Colonic mucosa (tissue), 4 donors: ENCODE data around the gene MARK3. TPM values are rescaled to one million over a fixed set of nuclear protein-coding genes. Genes with fewer than 3 reads are reported as not detected.
A peak's percentile ranks its signal among the peaks of the same experiment; 100 is the strongest.

Experiments
- DNase-seq: peaks from one replicate; pipeline ENCODE4 v3.0.0-alpha.2; 2020
- H3K27ac ChIP-seq: fragments of 200-600 bp; one replicate; pipeline ENCODE4 v1.8.0; 2021
- H3K27me3 ChIP-seq: fragments of 200-600 bp; one replicate; pipeline ENCODE4 v1.8.0; 2021
- H3K36me3 ChIP-seq: fragments of 200-600 bp; one replicate; pipeline ENCODE4 v1.8.0; 2021
- H3K4me1 ChIP-seq: fragments of 200-600 bp; one replicate; pipeline ENCODE4 v1.8.0; 2021; ENCODE audit warnings: mild to moderate bottlenecking
- H3K4me3 ChIP-seq: fragments of 200-600 bp; one replicate; pipeline ENCODE4 v1.8.0; 2021
- H3K9ac ChIP-seq, 2 donors: one replicate each; pipeline ENCODE4 v1.7.0; 2013; ENCODE audit warnings: control low read depth in 2 of 2, low read depth in 2 of 2, low read length in 2 of 2
- H3K9me3 ChIP-seq: fragments of 200-600 bp; one replicate; pipeline ENCODE4 v1.8.0; 2021
- intact Hi-C: fragments of 100-400 bp; cut with DNase I; formaldehyde crosslinking; loops from one replicate; pipeline ENCODE4 v1.14.1; 2022
- total RNA-seq, 2 donors: library from RNA; stranded (reverse); fragmentation: NEBNext Ultra II Directional in 1 of 2; extraction: Animal tissue kit (Norgen Biotek cat#: 25700) in 1 of 2; gene quantifications; one replicate each; pipeline ENCODE4 v1.2.1, GENCODE V29; 2021
- TF ChIP-seq, protein P1 (sequence below): fragments of 200-600 bp; IDR thresholded peaks from one replicate; pipeline ENCODE4 v1.8.0; 2022; ENCODE audit warnings: antibody characterized with exemption, mild to moderate bottlenecking
- donor health status: healthy.
- donor health status: DM: no; HTN: no; CAD: no.
- donor health status: DM: no; HTN: no; CAD: no.

Gene MARK3
- 10 to 100 TPM; 52.5 to 63.6 TPM for total RNA-seq

DNA sequence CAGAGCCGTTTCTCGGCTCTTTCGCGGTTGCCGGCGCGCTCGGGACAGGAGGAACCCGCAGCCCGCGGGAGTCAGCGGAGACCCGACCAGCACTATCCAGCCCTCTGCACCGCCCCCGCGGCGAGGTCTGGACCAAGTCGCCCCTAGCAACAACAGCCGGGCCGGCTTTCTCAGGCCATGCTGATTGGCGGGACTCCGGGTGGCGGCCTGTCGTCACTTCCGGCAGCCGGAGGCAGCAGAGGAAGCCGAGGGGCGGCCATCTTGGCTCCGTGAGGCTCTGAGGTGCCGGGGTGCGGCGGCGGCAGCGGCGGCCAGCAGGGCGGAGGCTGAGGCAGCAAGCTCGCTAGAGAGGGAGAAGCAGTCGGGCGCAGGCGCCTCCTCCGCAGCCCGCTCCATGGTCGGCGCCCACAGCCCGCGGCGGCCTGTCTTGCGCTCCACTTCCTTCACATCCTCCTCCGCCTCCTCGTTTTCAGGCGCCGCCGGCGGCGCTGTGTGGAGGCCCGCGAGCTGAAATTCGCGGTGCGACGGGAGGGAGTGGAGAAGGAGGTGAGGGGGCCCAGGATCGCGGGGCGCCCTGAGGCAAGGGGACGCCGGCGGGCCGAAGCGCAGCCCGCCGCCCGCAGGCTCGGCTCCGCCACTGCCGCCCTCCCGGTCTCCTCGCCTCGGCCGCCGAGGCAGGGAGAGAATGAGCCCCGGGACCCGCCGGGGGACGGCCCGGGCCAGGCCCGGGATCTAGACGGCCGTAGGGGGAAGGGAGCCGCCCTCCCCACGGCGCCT is at the start of gene MARK3:
Gene MARK3 (plus strand): TSS at position 264 of the 777 bp plus-strand sequence. CDS start 615 bp downstream, outside the sequence.
- peak within 1 kb of the TSS; percentile 90 to 97 for H3K9ac ChIP-seq
- peak within 1 kb of the TSS; percentile 99 for H3K27ac ChIP-seq
- H3K36me3 ChIP-seq = no peaks in the 10 kb centered on the region
- TF ChIP-seq, protein P1, sequence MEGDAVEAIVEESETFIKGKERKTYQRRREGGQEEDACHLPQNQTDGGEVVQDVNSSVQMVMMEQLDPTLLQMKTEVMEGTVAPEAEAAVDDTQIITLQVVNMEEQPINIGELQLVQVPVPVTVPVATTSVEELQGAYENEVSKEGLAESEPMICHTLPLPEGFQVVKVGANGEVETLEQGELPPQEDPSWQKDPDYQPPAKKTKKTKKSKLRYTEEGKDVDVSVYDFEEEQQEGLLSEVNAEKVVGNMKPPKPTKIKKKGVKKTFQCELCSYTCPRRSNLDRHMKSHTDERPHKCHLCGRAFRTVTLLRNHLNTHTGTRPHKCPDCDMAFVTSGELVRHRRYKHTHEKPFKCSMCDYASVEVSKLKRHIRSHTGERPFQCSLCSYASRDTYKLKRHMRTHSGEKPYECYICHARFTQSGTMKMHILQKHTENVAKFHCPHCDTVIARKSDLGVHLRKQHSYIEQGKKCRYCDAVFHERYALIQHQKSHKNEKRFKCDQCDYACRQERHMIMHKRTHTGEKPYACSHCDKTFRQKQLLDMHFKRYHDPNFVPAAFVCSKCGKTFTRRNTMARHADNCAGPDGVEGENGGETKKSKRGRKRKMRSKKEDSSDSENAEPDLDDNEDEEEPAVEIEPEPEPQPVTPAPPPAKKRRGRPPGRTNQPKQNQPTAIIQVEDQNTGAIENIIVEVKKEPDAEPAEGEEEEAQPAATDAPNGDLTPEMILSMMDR = no peak
- no peaks in the 10 kb centered on the region for H3K27me3 ChIP-seq
- H3K4me1 ChIP-seq = peaks cover 3% of the 10 kb centered on the region
- peak within 1 kb of the TSS; percentile 87 for H3K4me3 ChIP-seq
- peak; percentile 97 for DNase-seq
- intact Hi-C loops = loop anchor here (10.0 kb wide), 1 partner anchor 51 kb away; the partner anchor contains the start of gene EIF5
- H3K9me3 ChIP-seq = no peaks in the 10 kb centered on the region

DNA sequence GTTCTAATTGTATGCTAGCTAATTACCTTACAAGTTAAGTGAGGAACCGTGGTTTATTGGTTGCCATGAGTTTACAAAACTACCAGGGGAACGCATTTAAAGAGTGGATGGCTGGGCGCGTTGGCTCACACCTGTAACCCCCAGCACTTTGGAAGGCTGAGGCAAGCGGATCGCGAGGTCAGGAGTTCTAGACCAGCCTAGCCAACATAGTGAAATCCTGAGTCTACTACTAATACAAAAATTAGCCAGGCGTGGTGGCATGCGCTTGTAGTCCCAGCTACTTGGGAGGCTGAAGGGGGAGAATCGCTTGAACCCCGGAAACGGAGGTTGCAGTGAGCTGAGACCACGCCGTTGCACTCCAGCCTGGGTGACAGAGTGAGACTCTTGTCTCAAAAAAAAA is 49.0 kb upstream of the MARK3 start:
- intact Hi-C loops = loop anchor here (10.0 kb wide), 1 partner anchor 49 kb away; the partner anchor contains the start of gene MARK3
- Histone ChIP-seq H3K9ac (no peak overlapping the region), H3K36me3 (peaks cover 34% of the 10 kb centered on the region), H3K27ac (no peak overlapping the region), H3K4me3 (no peak overlapping the region), H3K27me3 (no peaks in the 10 kb centered on the region), H3K9me3 (no peaks in the 10 kb centered on the region), H3K4me1 (peaks cover 6% of the 10 kb centered on the region)
- DNase-seq = no peak
- TF ChIP-seq, protein P1 = no peak

DNA sequence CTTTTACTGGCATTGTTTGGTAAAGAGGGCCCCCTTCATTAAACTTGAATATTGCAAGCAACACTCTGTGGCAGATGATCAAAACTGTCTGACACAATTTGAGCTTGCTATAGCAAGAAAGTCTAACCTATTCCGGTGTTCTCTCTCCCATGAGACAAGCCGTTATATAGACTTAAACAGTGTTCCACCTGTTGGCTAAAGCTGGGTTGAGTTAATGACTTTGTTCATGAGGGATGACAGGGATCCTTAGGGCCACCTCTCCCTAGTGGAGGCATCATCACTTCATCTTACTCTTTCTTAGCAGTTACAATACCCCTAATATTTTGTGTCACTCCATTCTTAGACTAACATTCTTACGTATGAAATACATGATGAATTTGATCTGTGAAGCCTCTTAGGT is 47.4 kb upstream of the MARK3 start:
- Histone ChIP-seq H3K27ac (no peak overlapping the region), H3K27me3 (no peaks in the 10 kb centered on the region), H3K9me3 (no peaks in the 10 kb centered on the region), H3K36me3 (peaks cover 46% of the 10 kb centered on the region), H3K4me1 (peaks cover 6% of the 10 kb centered on the region), H3K4me3 (no peak overlapping the region), H3K9ac (no peak overlapping the region)
- intact Hi-C loops = loop anchor here (10.0 kb wide), 1 partner anchor 47 kb away; the partner anchor contains the start of gene MARK3
- DNase-seq = no peak
- TF ChIP-seq, protein P1 = no peak

DNA sequence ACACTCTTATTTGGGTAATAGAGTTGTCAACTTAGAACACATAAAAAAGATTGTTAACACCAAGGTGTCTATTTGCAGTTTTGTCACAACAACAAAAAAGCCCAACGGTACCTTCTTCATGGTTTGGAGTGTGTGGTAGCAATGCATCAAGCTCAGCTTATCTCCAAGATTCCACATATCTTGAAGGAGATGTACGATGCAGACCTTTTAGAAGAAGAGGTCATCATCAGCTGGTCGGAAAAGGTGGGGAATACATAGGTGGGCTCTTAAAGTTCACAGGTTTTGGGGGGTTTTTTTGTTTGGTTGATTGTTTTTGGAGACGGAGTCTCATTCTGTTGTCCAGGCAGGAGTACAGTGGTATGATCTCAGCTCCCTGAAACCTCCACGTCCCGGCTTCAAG is 45.7 kb upstream of the MARK3 start:
- Histone ChIP-seq H3K27ac (no peak overlapping the region), H3K27me3 (no peaks in the 10 kb centered on the region), H3K9ac (no peak overlapping the region), H3K9me3 (no peaks in the 10 kb centered on the region), H3K4me3 (no peak overlapping the region), H3K4me1 (peaks cover 6% of the 10 kb centered on the region), H3K36me3 (peaks cover 47% of the 10 kb centered on the region)
- intact Hi-C loops = loop anchor here (10.0 kb wide), 1 partner anchor 45 kb away; the partner anchor contains the start of gene MARK3
- no peak for DNase-seq
- TF ChIP-seq, protein P1 = no peak

DNA sequence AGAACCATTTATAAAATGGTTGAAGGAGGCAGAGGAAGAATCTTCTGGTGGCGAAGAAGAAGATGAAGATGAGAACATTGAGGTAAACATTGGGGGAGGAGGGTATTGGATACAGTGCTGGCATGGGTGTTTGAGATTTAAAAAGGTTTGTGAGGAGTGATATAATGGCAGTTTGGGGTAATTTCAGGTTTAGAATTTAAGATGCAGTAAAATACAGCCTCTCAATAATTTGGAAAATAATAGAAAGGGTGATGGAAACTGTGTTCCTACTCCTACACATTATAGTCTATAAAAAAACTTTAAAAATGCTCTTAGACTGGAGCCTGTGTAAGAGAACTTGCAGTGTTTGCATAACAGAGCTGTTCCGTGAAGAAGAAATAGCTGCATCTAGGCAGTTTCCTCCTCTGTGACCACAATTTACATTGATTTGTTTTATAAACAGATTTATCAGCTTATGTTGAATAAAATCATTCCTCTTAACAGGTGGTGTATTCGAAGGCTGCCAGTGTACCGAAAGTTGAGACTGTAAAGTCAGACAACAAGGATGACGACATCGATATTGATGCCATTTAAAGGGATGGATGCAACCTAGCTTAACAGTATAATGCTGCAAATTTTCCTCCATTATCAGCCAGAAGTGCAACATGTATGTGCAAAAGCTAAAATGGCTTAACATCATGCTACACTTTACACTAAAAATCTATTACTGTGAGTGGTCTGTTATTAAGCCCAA is 44.6 kb upstream of the MARK3 start:
- peaks cover 45% of the 10 kb centered on the region for H3K36me3 ChIP-seq
- no peak overlapping the region for H3K4me3 ChIP-seq
- DNase-seq = no peak
- H3K9me3 ChIP-seq = no peaks in the 10 kb centered on the region
- H3K27me3 ChIP-seq = no peaks in the 10 kb centered on the region
- peaks cover 3% of the 10 kb centered on the region for H3K4me1 ChIP-seq
- no peak overlapping the region for H3K27ac ChIP-seq
- no peak overlapping the region for H3K9ac ChIP-seq
- TF ChIP-seq, protein P1 = no peak
- intact Hi-C loops = no loop called here
